HCT116 (cell line): Measurements from ENCODE around the gene IGFBP1. TPM values are rescaled to one million over a fixed set of nuclear protein-coding genes. Genes with fewer than 3 reads are reported as not detected.
A peak's percentile ranks its signal among the peaks of the same experiment; 100 is the strongest.

Source experiments
- ATAC-seq: fragments of 200-7000 bp; cut with Tn5 transposase; 2 replicates; pipeline ENCODE4 v1.9.1; 2020; ENCODE audit warnings: mild to moderate bottlenecking, moderate library complexity
- BruUV-seq: library from RNA; stranded (reverse); fragments of 400-500 nt; replicated peaks from 2 replicates; lab custom pipeline; 2021; lab: Mats Ljungman, UMichigan
- CTCF ChIA-PET: fragments of 300-600 bp; sonication (Branson Sonifier 250); formaldehyde crosslinking; loops from one replicate; lab custom pipeline; 2021; ENCODE audit warnings: antibody characterized with exemption; lab: Charles Lee
- POLR2A ChIA-PET: fragments of 300-600, 350-600 bp; sonication (Branson Sonifier 250); formaldehyde crosslinking; loops from one replicate; lab custom pipeline; 2021; ENCODE audit warnings: antibody characterized with exemption; lab: Charles Lee
- RAD21 ChIA-PET, 2 experiments: fragments of 300-600 bp; sonication (Branson Sonifier 250); formaldehyde crosslinking; loops; one replicate each; lab custom pipeline; 2023; ENCODE audit warnings: low total read pairs in 2 of 2; ENCODE audit not compliant: uncharacterized antibody in 2 of 2, unreplicated experiment in 2 of 2, low non-redundant PET in 1 of 2; lab: Charles Lee
- DNase-seq: peaks from one replicate; pipeline ENCODE4 v3.0.0-alpha.2; 2010; ENCODE audit warnings: low read depth, low spot score
- H2AFZ ChIP-seq: fragments of 200-600 bp; shearing (Covaris generic), sonication (generic); 2 replicates; pipeline ENCODE4 v1.6.1; 2017; ENCODE audit warnings: low read depth, mixed run types, mixed read lengths, antibody characterized with exemption, low read length; ENCODE audit not compliant: poor library complexity, severe bottlenecking
- H3K27ac ChIP-seq: 2 replicates; pipeline ENCODE4 v1.5.1; 2012; ENCODE audit warnings: low read depth, low read length
- H3K27me3 ChIP-seq: fragments of 200-600 bp; sonication (generic); 2 replicates; pipeline ENCODE4 v1.6.1; 2016; ENCODE audit warnings: mixed run types, low read length, mixed read lengths; ENCODE audit not compliant: insufficient read depth
- H3K36me3 ChIP-seq, 2 experiments: fragments of 200-500 bp in 1 of 2; fragments of 200-600 bp in 1 of 2; sonication (Bioruptor generic) in 1 of 2; sonication (generic) in 1 of 2; 2 replicates each; pipeline versions ENCODE4 v1.5.1 to v1.6.1; 2014 to 2016; ENCODE audit warnings: low read length in 2 of 2, inconsistent platforms in 1 of 2, mixed read lengths in 1 of 2, mixed run types in 1 of 2; ENCODE audit not compliant: insufficient read depth in 2 of 2, control insufficient read depth in 1 of 2
- H3K4me1 ChIP-seq, 2 experiments: fragments of 200-600 bp in 1 of 2; sonication (generic) in 1 of 2; 2 replicates each; pipeline versions ENCODE4 v1.5.1 to v1.6.1; 2012 to 2017; ENCODE audit warnings: low read length in 2 of 2, inconsistent platforms in 1 of 2, mild to moderate bottlenecking in 1 of 2, mixed read lengths in 1 of 2, mixed run types in 1 of 2, moderate library complexity in 1 of 2; ENCODE audit not compliant: insufficient read depth in 2 of 2, control insufficient read depth in 1 of 2
- H3K4me2 ChIP-seq: fragments of 200-600 bp; sonication (generic); 2 replicates; pipeline ENCODE4 v1.6.1; 2017; ENCODE audit warnings: mixed run types, low read length, mixed read lengths
- H3K4me3 ChIP-seq, 2 experiments: fragments of 200-600 bp in 1 of 2; sonication (generic) in 1 of 2; replicated peaks in 1 of 2; 2 replicates each; pipeline ENCODE4 v1.5.1; 2011 to 2016; ENCODE audit warnings: low read length in 2 of 2, control low read depth in 1 of 2, low read depth in 1 of 2, mild to moderate bottlenecking in 1 of 2, mixed read lengths in 1 of 2, mixed run types in 1 of 2
- H3K79me2 ChIP-seq: fragments of 200-600 bp; sonication (generic); 2 replicates; pipeline ENCODE4 v1.6.1; 2017; ENCODE audit warnings: mild to moderate bottlenecking, mixed run types, low read length, moderate library complexity, mixed read lengths; ENCODE audit not compliant: insufficient read depth
- H3K9ac ChIP-seq: fragments of 200-600 bp; sonication (generic); 2 replicates; pipeline ENCODE4 v1.6.1; 2016; ENCODE audit warnings: low read length, mixed read lengths
- H3K9me2 ChIP-seq: fragments of 200-600 bp; sonication (generic), shearing (Covaris generic); 2 replicates; pipeline ENCODE4 v1.6.1; 2017; ENCODE audit warnings: mixed run types, mild to moderate bottlenecking, moderate library complexity; ENCODE audit not compliant: insufficient read depth
- H3K9me3 ChIP-seq, 2 experiments: fragments of 200-500 bp in 1 of 2; fragments of 200-600 bp in 1 of 2; sonication (Bioruptor generic) in 1 of 2; sonication (generic) in 1 of 2; 2 replicates each; pipeline ENCODE4 v1.6.1; 2014 to 2017; ENCODE audit warnings: low read length in 2 of 2, mixed read lengths in 2 of 2, inconsistent platforms in 1 of 2, low read depth in 1 of 2, mild to moderate bottlenecking in 1 of 2, mixed run types in 1 of 2, moderate library complexity in 1 of 2; ENCODE audit not compliant: control insufficient read depth in 1 of 2, insufficient read depth in 1 of 2
- H4K20me1 ChIP-seq: fragments of 200-600 bp; sonication (generic), shearing (Covaris generic); 2 replicates; pipeline ENCODE4 v1.6.1; 2017; ENCODE audit warnings: mixed run types, mild to moderate bottlenecking, moderate library complexity; ENCODE audit not compliant: insufficient read depth
- CBX3 ChIP-seq: IDR thresholded peaks from 2 replicates; pipeline ENCODE4 v1.6.1; 2012; ENCODE audit warnings: low read depth
- CEBPB ChIP-seq: IDR thresholded peaks from 2 replicates; pipeline ENCODE4 v1.6.1; 2012; ENCODE audit warnings: low read depth
- EGR1 ChIP-seq: IDR thresholded peaks from 2 replicates; pipeline ENCODE4 v1.6.1; 2012; ENCODE audit warnings: low read depth
- ELF1 ChIP-seq: IDR thresholded peaks from 2 replicates; pipeline ENCODE4 v1.6.1; 2012; ENCODE audit warnings: low read depth, borderline replicate concordance
- EZH2 ChIP-seq: fragments of 200-600 bp; sonication (generic); IDR thresholded peaks from 2 replicates; pipeline ENCODE4 v1.6.1; 2017; ENCODE audit warnings: antibody characterized with exemption, mixed run types
- EZH2phosphoT487 ChIP-seq: fragments of 200-600 bp; IDR thresholded peaks from 2 replicates; pipeline ENCODE4 v1.6.1; 2018; ENCODE audit warnings: antibody characterized with exemption, borderline replicate concordance
- JUND ChIP-seq: IDR thresholded peaks from 2 replicates; pipeline ENCODE4 v1.6.1; 2012
- POLR2A ChIP-seq: IDR thresholded peaks from 2 replicates; pipeline ENCODE4 v1.7.0; 2011; ENCODE audit warnings: borderline replicate concordance; ENCODE audit not compliant: insufficient read depth, insufficient read length; ENCODE audit errors: extremely low read depth
- POLR2AphosphoS5 ChIP-seq: IDR thresholded peaks from 2 replicates; pipeline ENCODE4 v1.6.1; 2011; ENCODE audit warnings: mild to moderate bottlenecking, low read depth, low read length, moderate library complexity
- RAD21 ChIP-seq: IDR thresholded peaks from 2 replicates; pipeline ENCODE4 v1.6.1; 2012; ENCODE audit warnings: low read depth, mild to moderate bottlenecking
- SIN3A ChIP-seq: IDR thresholded peaks from 2 replicates; pipeline ENCODE4 v1.6.1; 2012; ENCODE audit warnings: low read depth
- SP1 ChIP-seq: IDR thresholded peaks from 2 replicates; pipeline ENCODE4 v1.6.1; 2012; ENCODE audit warnings: low read depth
- SRF ChIP-seq: IDR thresholded peaks from 2 replicates; pipeline ENCODE4 v1.6.1; 2012; ENCODE audit warnings: low read depth
- YY1 ChIP-seq: IDR thresholded peaks from 2 replicates; pipeline ENCODE4 v1.6.1; 2011; ENCODE audit warnings: low read length, low read depth, moderate library complexity, mild to moderate bottlenecking; ENCODE audit not compliant: insufficient replicate concordance; ENCODE audit errors: extremely low read depth
- ZFX ChIP-seq: fragments of 450-650 bp; IDR thresholded peaks from 2 replicates; pipeline ENCODE4 v1.6.1; 2017
- intact Hi-C: fragments of 100-400 bp; cut with micrococcal nuclease; formaldehyde crosslinking; loops from 2 replicates; pipeline ENCODE4 v1.10.0; 2022
- total RNA-seq: library from RNA; stranded (reverse); gene quantifications from one replicate; pipeline ENCODE4 v1.2.1, GENCODE V29; 2021; ENCODE audit not compliant: unreplicated experiment
- TF ChIP-seq, protein P1 (sequence below), 3 experiments: fragments of 200-600 bp in 1 of 3; sonication (generic) in 1 of 3; IDR thresholded peaks in 2 of 3; conservative IDR thresholded peaks in 1 of 3; 2 replicates each; pipeline ENCODE4 v1.5.1; 2012 to 2017; ENCODE audit warnings: low read depth in 2 of 3, low read length in 2 of 3, antibody characterized with exemption in 1 of 3, borderline replicate concordance in 1 of 3, control low read depth in 1 of 3, mild to moderate bottlenecking in 1 of 3, mixed read lengths in 1 of 3, mixed run types in 1 of 3, moderate library complexity in 1 of 3; ENCODE audit not compliant: insufficient read depth in 1 of 3
- TF ChIP-seq, protein P2 (sequence below): IDR thresholded peaks from 2 replicates; pipeline ENCODE4 v1.6.1; 2012
- TF ChIP-seq, protein P3 (sequence below): IDR thresholded peaks from 2 replicates; pipeline ENCODE4 v1.6.1; 2011; ENCODE audit warnings: mild to moderate bottlenecking, low read length, moderate library complexity; ENCODE audit not compliant: insufficient replicate concordance; ENCODE audit errors: extremely low read depth

Gene IGFBP1
- total RNA-seq, 1 experiment from 2014 or later: 0.20 TPM

DNA sequence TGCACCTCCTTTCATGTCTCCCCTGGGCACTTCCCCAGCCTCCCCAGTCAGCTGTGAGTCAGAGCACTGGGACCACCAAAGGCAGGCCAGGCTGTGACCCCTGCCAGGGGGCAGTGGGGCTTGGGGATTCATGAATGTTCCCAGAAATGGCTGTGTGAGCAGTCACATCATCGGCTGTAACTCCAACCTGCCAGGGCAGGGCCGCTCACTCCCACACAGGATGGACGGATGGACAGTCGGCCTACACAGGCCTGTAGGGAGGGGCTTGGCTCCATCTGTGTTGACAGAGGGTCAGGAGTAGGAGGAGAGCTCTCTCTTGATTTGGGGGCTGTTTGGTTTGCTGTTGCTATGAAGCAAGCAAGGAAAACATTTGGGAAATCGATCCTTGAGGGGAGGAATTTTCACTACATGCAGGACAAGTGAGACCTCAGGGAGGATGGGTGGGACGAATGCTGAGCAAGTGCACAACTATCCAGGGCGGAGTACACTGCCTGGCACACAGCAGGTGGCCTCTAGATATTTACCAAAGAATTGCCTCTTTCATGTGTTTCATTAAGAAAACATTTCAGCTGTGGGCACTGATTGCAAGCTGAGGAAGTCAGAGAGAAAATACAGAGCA is 2.9 kb upstream of the IGFBP1 start (continued):
- TF ChIP-seq, protein P1, sequence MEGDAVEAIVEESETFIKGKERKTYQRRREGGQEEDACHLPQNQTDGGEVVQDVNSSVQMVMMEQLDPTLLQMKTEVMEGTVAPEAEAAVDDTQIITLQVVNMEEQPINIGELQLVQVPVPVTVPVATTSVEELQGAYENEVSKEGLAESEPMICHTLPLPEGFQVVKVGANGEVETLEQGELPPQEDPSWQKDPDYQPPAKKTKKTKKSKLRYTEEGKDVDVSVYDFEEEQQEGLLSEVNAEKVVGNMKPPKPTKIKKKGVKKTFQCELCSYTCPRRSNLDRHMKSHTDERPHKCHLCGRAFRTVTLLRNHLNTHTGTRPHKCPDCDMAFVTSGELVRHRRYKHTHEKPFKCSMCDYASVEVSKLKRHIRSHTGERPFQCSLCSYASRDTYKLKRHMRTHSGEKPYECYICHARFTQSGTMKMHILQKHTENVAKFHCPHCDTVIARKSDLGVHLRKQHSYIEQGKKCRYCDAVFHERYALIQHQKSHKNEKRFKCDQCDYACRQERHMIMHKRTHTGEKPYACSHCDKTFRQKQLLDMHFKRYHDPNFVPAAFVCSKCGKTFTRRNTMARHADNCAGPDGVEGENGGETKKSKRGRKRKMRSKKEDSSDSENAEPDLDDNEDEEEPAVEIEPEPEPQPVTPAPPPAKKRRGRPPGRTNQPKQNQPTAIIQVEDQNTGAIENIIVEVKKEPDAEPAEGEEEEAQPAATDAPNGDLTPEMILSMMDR (IDR thresholded peaks at IDR 0.05 in 2 of 3, conservative IDR thresholded peaks at IDR 0.05 in 1 of 3; ENCODE audit: borderline replicate concordance in 1 of 3, insufficient read depth in 1 of 3, low read depth in 2 of 3, low read length in 2 of 3): no peak
- TF ChIP-seq SIN3A (no peak), EGR1 (no peak), POLR2AphosphoS5 (no peak), CEBPB (no peak), EZH2 (no peak), CBX3 (peak; percentile 21; the same call in 1 of the 2 replicates), SRF (no peak), JUND (peak; percentile 21; the same call in 1 of the 2 replicates), ZFX (0 out of 2 replicates have a peak, but pooled peaks have one; percentile 14), EZH2phosphoT487 (no peak)
- TF ChIP-seq, protein P2, sequence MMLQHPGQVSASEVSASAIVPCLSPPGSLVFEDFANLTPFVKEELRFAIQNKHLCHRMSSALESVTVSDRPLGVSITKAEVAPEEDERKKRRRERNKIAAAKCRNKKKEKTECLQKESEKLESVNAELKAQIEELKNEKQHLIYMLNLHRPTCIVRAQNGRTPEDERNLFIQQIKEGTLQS: no peak

DNA sequence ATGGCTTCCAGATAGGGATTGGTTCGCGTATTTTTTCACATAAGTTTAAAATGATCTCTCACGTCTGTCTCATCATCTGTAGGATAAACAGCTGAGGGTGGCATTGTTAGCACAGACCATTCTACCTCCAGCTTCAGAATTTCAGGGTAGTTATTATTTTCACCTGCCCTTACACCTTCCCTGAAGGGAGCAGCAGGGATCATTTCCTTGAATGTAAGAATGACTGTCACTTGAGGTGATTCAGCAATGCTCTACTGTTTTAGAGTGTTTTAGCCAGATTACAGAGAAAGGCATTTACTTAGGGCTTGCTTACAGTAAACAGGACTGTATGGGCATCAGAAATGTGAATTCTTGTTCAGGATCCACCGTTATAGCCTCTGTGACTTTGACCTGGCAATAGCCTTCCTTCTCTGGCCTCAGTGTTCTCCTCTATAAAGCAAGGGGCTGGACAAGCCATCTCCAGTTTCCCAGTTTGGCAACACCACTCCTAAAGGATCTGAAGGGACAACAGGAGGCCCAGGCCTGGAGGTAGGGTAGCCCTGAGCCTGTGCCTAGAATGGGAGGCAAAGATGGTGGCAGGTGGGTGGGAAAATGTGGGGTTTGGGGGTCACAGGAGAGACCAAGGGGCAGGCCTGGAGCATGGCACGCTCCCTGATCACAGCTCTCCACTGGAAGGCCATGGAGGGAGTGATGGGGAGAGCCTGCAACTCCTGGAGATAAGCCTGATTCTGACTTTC is 1.2 kb upstream of the IGFBP1 start:
- Histone ChIP-seq H3K4me2 (no peak overlapping the region), H4K20me1 (no peaks in the 10 kb centered on the region), H3K4me1 (peaks cover 12 to 16% of the 10 kb centered on the region in 2 experiments), H3K27ac (no peak overlapping the region), H3K4me3 (no peak overlapping the region), H3K9ac (no peak overlapping the region), H2AFZ (no peak overlapping the region), H3K36me3 (no peaks in the 10 kb centered on the region), H3K9me2 (no peaks in the 10 kb centered on the region), H3K79me2 (no peaks in the 10 kb centered on the region), H3K9me3 (no peaks in the 10 kb centered on the region), H3K27me3 (no peaks in the 10 kb centered on the region)
- intact Hi-C loops: no loop called here
- no peak for ATAC-seq
- no TSS peak for BruUV-seq
- no peak for DNase-seq
- POLR2A ChIA-PET: no interaction called here
- RAD21 ChIA-PET: no interaction called here
- CTCF ChIA-PET: no interaction called here
- no peak for TF ChIP-seq SP1
- no peak for TF ChIP-seq YY1
- TF ChIP-seq, protein P3, sequence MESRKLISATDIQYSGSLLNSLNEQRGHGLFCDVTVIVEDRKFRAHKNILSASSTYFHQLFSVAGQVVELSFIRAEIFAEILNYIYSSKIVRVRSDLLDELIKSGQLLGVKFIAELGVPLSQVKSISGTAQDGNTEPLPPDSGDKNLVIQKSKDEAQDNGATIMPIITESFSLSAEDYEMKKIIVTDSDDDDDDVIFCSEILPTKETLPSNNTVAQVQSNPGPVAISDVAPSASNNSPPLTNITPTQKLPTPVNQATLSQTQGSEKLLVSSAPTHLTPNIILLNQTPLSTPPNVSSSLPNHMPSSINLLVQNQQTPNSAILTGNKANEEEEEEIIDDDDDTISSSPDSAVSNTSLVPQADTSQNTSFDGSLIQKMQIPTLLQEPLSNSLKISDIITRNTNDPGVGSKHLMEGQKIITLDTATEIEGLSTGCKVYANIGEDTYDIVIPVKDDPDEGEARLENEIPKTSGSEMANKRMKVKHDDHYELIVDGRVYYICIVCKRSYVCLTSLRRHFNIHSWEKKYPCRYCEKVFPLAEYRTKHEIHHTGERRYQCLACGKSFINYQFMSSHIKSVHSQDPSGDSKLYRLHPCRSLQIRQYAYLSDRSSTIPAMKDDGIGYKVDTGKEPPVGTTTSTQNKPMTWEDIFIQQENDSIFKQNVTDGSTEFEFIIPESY: no peak
- TF ChIP-seq POLR2A: no peak
- TF ChIP-seq ELF1: no peak
- TF ChIP-seq, protein P2: no peak
- TF ChIP-seq RAD21: no peak
- TF ChIP-seq SRF: no peak
- no peak for TF ChIP-seq ZFX
- TF ChIP-seq POLR2AphosphoS5: no peak
